H1 (cell line): ENCODE data around the gene PRPF38A. TPM values are rescaled to one million over a fixed set of nuclear protein-coding genes. Genes with fewer than 3 reads are reported as not detected.

Experiments
- CTCF ChIA-PET: fragments of 300-600 bp; sonication (Branson Sonifier 250); formaldehyde crosslinking; loops from one replicate; lab custom pipeline; 2021; ENCODE audit not compliant: partially characterized antibody; lab: Charles Lee
- POLR2A ChIA-PET: fragments of 300-600 bp; sonication (Branson Sonifier 250); formaldehyde crosslinking; loops from one replicate; lab custom pipeline; 2021; ENCODE audit warnings: inconsistent platforms; ENCODE audit not compliant: partially characterized antibody; lab: Charles Lee
- DNase-seq, 2 experiments: peaks; one replicate each; pipeline versions ENCODE4 v3.0.0 to v3.0.0-alpha.2; 2010 to 2022; ENCODE audit warnings: low spot score in 2 of 2, low read depth in 1 of 2, mixed read lengths in 1 of 2
- FAIRE-seq: peaks from 2 replicates; lab custom pipeline; 2011; peaks lifted over from hg19 to GRCh38; lab: Jason Lieb, UNC
- H2AFZ ChIP-seq: 2 replicates; pipeline ENCODE4 v1.8.1; 2012; ENCODE audit warnings: low read length, inconsistent platforms
- H2AK5ac ChIP-seq: 2 replicates; pipeline ENCODE4 v1.6.1; 2013; ENCODE audit warnings: low read depth, low read length
- H2BK120ac ChIP-seq: replicated peaks from 2 replicates; pipeline ENCODE3; 2013; ENCODE audit warnings: low read depth, low read length, inconsistent platforms
- H2BK12ac ChIP-seq: 2 replicates; pipeline ENCODE4 v1.6.1; 2013; ENCODE audit warnings: low read depth, low read length
- H2BK15ac ChIP-seq: 2 replicates; pipeline ENCODE4 v1.6.1; 2013; ENCODE audit warnings: low read length
- H2BK20ac ChIP-seq: 2 replicates; pipeline ENCODE4 v1.6.1; 2013; ENCODE audit warnings: low read length
- H2BK5ac ChIP-seq: 2 replicates; pipeline ENCODE4 v1.6.1; 2013; ENCODE audit warnings: low read depth, low read length
- H3K14ac ChIP-seq: 2 replicates; pipeline ENCODE4 v1.6.1; 2013; ENCODE audit warnings: inconsistent platforms; ENCODE audit not compliant: insufficient read length
- H3K18ac ChIP-seq: 2 replicates; pipeline ENCODE4 v1.6.1; 2013; ENCODE audit warnings: low read length; ENCODE audit errors: extremely low read depth
- H3K23ac ChIP-seq: 2 replicates; pipeline ENCODE4 v1.6.1; 2013; ENCODE audit warnings: inconsistent platforms; ENCODE audit not compliant: insufficient read length
- H3K23me2 ChIP-seq: 2 replicates; pipeline ENCODE4 v1.6.1; 2013; ENCODE audit warnings: low read depth, low read length
- H3K27ac ChIP-seq: 2 replicates; pipeline ENCODE4 v1.6.1; 2011; ENCODE audit warnings: low read depth, low read length, inconsistent platforms
- H3K27me3 ChIP-seq, 4 experiments: replicated peaks in 1 of 4; 1 replicate in 1 of 4; 2 replicates in 3 of 4; pipeline versions ENCODE4 v1.6.1 to v1.8.1; 2011 to 2013; ENCODE audit warnings: low read length in 3 of 4, mild to moderate bottlenecking in 3 of 4, inconsistent platforms in 2 of 4, mixed read lengths in 2 of 4, moderate library complexity in 1 of 4; ENCODE audit not compliant: control insufficient read depth in 3 of 4, insufficient read depth in 3 of 4; ENCODE audit errors: extremely low read depth in 1 of 4
- H3K36me3 ChIP-seq, 4 experiments: 2 replicates each; pipeline versions ENCODE4 v1.6.1 to v1.8.1; 2011 to 2013; ENCODE audit warnings: mild to moderate bottlenecking in 4 of 4, low read length in 3 of 4, moderate library complexity in 2 of 4, control low read depth in 1 of 4, inconsistent platforms in 1 of 4; ENCODE audit not compliant: insufficient read depth in 4 of 4, control insufficient read depth in 2 of 4
- H3K4ac ChIP-seq: replicated peaks from 2 replicates; pipeline ENCODE3; 2013; ENCODE audit warnings: low read length, low read depth, mixed read lengths, inconsistent platforms; ENCODE audit not compliant: insufficient read length
- H3K4me1 ChIP-seq, 4 experiments: replicated peaks in 1 of 4; 1 replicate in 1 of 4; 2 replicates in 3 of 4; pipeline versions ENCODE4 v1.6.1 to v1.8.1; 2011 to 2013; ENCODE audit warnings: low read length in 3 of 4, inconsistent platforms in 2 of 4, mixed read lengths in 1 of 4; ENCODE audit not compliant: insufficient read depth in 4 of 4, control insufficient read depth in 3 of 4
- H3K4me2 ChIP-seq, 2 experiments: 2 replicates each; pipeline versions ENCODE4 v1.6.1 to v1.8.1; 2011 to 2013; ENCODE audit warnings: low read depth in 2 of 2, low read length in 2 of 2, control low read depth in 1 of 2, inconsistent platforms in 1 of 2, mild to moderate bottlenecking in 1 of 2; ENCODE audit not compliant: insufficient read depth in 1 of 2
- H3K4me3 ChIP-seq, 4 experiments: fragments of 200-600, 300-600 bp in 1 of 4; sonication (generic), shearing (Covaris generic), sonication (Bioruptor Twin) in 1 of 4; 2 replicates each; pipeline versions ENCODE4 v1.5.1 to v1.8.1; 2011 to 2016; ENCODE audit warnings: low read length in 4 of 4, low read depth in 3 of 4, control low read depth in 2 of 4, inconsistent platforms in 2 of 4, mild to moderate bottlenecking in 2 of 4, mixed read lengths in 1 of 4, moderate library complexity in 1 of 4; ENCODE audit not compliant: insufficient read depth in 2 of 4; ENCODE audit errors: extremely low read depth in 1 of 4
- H3K56ac ChIP-seq: replicated peaks from 2 replicates; pipeline ENCODE3; 2013; ENCODE audit warnings: low read depth, mild to moderate bottlenecking, mixed read lengths, low read length, inconsistent platforms; ENCODE audit not compliant: insufficient read length
- H3K79me1 ChIP-seq: 2 replicates; pipeline ENCODE4 v1.6.1; 2013; ENCODE audit warnings: low read depth, low read length, control low read depth
- H3K79me2 ChIP-seq, 2 experiments: 2 replicates each; pipeline versions ENCODE4 v1.6.1 to v1.8.1; 2012 to 2013; ENCODE audit warnings: low read length in 2 of 2, mild to moderate bottlenecking in 2 of 2, inconsistent platforms in 1 of 2; ENCODE audit not compliant: insufficient read depth in 2 of 2, control insufficient read depth in 1 of 2
- H3K9ac ChIP-seq, 4 experiments: replicated peaks in 1 of 4; 1 replicate in 1 of 4; 2 replicates in 3 of 4; pipeline versions ENCODE4 v1.6.1 to v1.8.1; 2011 to 2013; ENCODE audit warnings: low read depth in 3 of 4, low read length in 3 of 4, control low read depth in 2 of 4, mild to moderate bottlenecking in 2 of 4, moderate library complexity in 2 of 4, inconsistent platforms in 1 of 4; ENCODE audit errors: extremely low read depth in 1 of 4
- H3K9me3 ChIP-seq, 2 experiments: 2 replicates each; pipeline versions ENCODE4 v1.6.1 to v1.8.1; 2012 to 2013; ENCODE audit warnings: mild to moderate bottlenecking in 2 of 2, moderate library complexity in 2 of 2, control low read depth in 1 of 2, inconsistent platforms in 1 of 2, low read depth in 1 of 2, low read length in 1 of 2, mixed read lengths in 1 of 2; ENCODE audit not compliant: insufficient read depth in 2 of 2
- H4K20me1 ChIP-seq, 2 experiments: replicated peaks in 1 of 2; 2 replicates each; pipeline versions ENCODE3 to v1.8.1; 2011 to 2013; ENCODE audit warnings: inconsistent platforms in 2 of 2, low read length in 2 of 2, mild to moderate bottlenecking in 1 of 2; ENCODE audit not compliant: insufficient read depth in 2 of 2, control insufficient read depth in 1 of 2
- H4K5ac ChIP-seq: 2 replicates; pipeline ENCODE4 v1.6.1; 2013; ENCODE audit warnings: low read length, low read depth, mixed read lengths, inconsistent platforms; ENCODE audit not compliant: insufficient read length
- H4K8ac ChIP-seq: 2 replicates; pipeline ENCODE4 v1.8.0; 2013; ENCODE audit warnings: mild to moderate bottlenecking, moderate library complexity, low read length, inconsistent platforms; ENCODE audit not compliant: insufficient read depth; ENCODE audit errors: extremely low read depth
- H4K91ac ChIP-seq: replicated peaks from 2 replicates; pipeline ENCODE3; 2013; ENCODE audit warnings: low read length, mixed read lengths, inconsistent platforms; ENCODE audit not compliant: insufficient read length
- HDAC6 ChIP-seq: IDR thresholded peaks from one replicate; pipeline ENCODE4 v1.7.1; 2012; ENCODE audit warnings: low read depth, mild to moderate bottlenecking, inconsistent platforms, low read length, moderate library complexity
- WGBS, 2 experiments: shearing (Covaris generic) in 1 of 2; methylation state at CpG; one replicate each; pipeline versions ENCODE4 v1.1.6 to v1.1.7; 2013 to 2015; ENCODE audit warnings: low lambda C conversion rate in 2 of 2, mixed read lengths in 2 of 2, inconsistent platforms in 1 of 2, low coverage in 1 of 2, missing lambda C conversion rate in 1 of 2; ENCODE audit not compliant: insufficient replicate concordance in 2 of 2, insufficient coverage in 1 of 2, insufficient read length in 1 of 2; ENCODE audit errors: extremely low coverage in 1 of 2, missing lambda C conversion rate in 1 of 2; 5-methylcytosine and 5-hydroxymethylcytosine counted together
- polyA plus RNA-seq, 7 experiments: library from polyadenylated mRNA; depleted of rRNA in 3 of 7; stranded (reverse) in 5 of 7; unstranded in 2 of 7; fragments of >200 nt in 5 of 7; fragments of 200-250 nt in 2 of 7; gene quantifications; 1 replicate in 5 of 7; 2 replicates in 1 of 7; 4 replicates in 1 of 7; pipeline versions ENCODE4 v1.2.1 to v1.2.3, GENCODE V29; 2011 to 2013; ENCODE audit warnings: missing spikeins in 2 of 7, mixed read lengths in 2 of 7
- total RNA-seq: library from RNA; stranded (reverse); fragmentation: NEBNext Ultra II Directional; extraction: Animal tissue kit (Norgen Biotek cat#: 25700); gene quantifications from 2 replicates; pipeline ENCODE4 v1.2.1, GENCODE V29; 2021
- TF ChIP-seq, protein P1 (sequence below), 3 experiments: IDR thresholded peaks; 1 replicate in 2 of 3; 2 replicates in 1 of 3; pipeline versions ENCODE4 v1.5.1 to v1.6.1; 2011; ENCODE audit warnings: low read length in 3 of 3, mild to moderate bottlenecking in 3 of 3, inconsistent platforms in 2 of 3, low read depth in 1 of 3, moderate library complexity in 1 of 3; ENCODE audit not compliant: insufficient read depth in 1 of 3; ENCODE audit errors: control extremely low read depth in 1 of 3

Gene PRPF38A
- total and polyA plus RNA-seq, 2 of the 8 experiments (the other 6 are each of a cell fraction or from before 2014, with no cell fraction given), result 25.6 to 76.2 TPM

GRCh38 chr1:52364235-52364839 lies 40.1 kb upstream of the PRPF38A start:
- POLR2A ChIA-PET, result interaction anchor here (3.8 kb wide), 1 partner anchor 13 kb away, joined by 20 read pairs; no protein-coding TSS in a partner anchor
- peak overlapping the region in 2 of 4 experiments; percentile 86 to 92; a peak in 2 of 8 replicates for H3K4me3 ChIP-seq

More at GRCh38 chr1:52364235-52364839, 40.1 kb upstream of the PRPF38A start:
- CTCF ChIA-PET, result interaction anchor here (0.6 to 1.0 kb wide), 3 partner anchors 13 to 16 kb away, joined by 3 to 4 read pairs (median 3); no protein-coding TSS in a partner anchor
- H3K27me3 ChIP-seq, result no peaks in the 10 kb centered on the region
- no peak overlapping the region for H4K91ac ChIP-seq
- TF ChIP-seq HDAC6, result no peak
- TF ChIP-seq, protein P1, sequence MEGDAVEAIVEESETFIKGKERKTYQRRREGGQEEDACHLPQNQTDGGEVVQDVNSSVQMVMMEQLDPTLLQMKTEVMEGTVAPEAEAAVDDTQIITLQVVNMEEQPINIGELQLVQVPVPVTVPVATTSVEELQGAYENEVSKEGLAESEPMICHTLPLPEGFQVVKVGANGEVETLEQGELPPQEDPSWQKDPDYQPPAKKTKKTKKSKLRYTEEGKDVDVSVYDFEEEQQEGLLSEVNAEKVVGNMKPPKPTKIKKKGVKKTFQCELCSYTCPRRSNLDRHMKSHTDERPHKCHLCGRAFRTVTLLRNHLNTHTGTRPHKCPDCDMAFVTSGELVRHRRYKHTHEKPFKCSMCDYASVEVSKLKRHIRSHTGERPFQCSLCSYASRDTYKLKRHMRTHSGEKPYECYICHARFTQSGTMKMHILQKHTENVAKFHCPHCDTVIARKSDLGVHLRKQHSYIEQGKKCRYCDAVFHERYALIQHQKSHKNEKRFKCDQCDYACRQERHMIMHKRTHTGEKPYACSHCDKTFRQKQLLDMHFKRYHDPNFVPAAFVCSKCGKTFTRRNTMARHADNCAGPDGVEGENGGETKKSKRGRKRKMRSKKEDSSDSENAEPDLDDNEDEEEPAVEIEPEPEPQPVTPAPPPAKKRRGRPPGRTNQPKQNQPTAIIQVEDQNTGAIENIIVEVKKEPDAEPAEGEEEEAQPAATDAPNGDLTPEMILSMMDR (IDR thresholded peaks at IDR 0.05; ENCODE audit: control extremely low read depth in 1 of 3, insufficient read depth in 1 of 3, low read depth in 1 of 3, low read length in 3 of 3), result peak; percentile 9 to 40 (median 11); a peak in 2 of 4 replicates
- no peak overlapping the region for H2AFZ ChIP-seq
- peaks cover 0 to 9% (median 5%) of the 10 kb centered on the region in 4 experiments for H3K4me1 ChIP-seq
- H3K9ac ChIP-seq, result no peak overlapping the region
- peaks cover 7 to 30% (median 19%) of the 10 kb centered on the region in 4 experiments; a peak in 6 of 8 replicates for H3K36me3 ChIP-seq
- H3K14ac ChIP-seq, result no peak overlapping the region
- peaks cover 12% of the 10 kb centered on the region for H3K23me2 ChIP-seq
- H2BK12ac ChIP-seq, result no peak overlapping the region
- peaks cover 9% of the 10 kb centered on the region; the same call in 1 of the 2 replicates for H3K79me1 ChIP-seq
- no peak overlapping the region for H2AK5ac ChIP-seq
- no peak overlapping the region for H3K18ac ChIP-seq
- no peak overlapping the region for H2BK15ac ChIP-seq
- FAIRE-seq (no peak), DNase-seq (no peak)
- no peaks in the 10 kb centered on the region for H3K9me3 ChIP-seq
- H4K5ac ChIP-seq, result no peak overlapping the region
- H2BK120ac ChIP-seq, result no peak overlapping the region
- H2BK20ac ChIP-seq, result no peak overlapping the region
- H3K79me2 ChIP-seq, result peaks cover 0 to 5% of the 10 kb centered on the region in 2 experiments; a peak in 1 of 4 replicates
- H3K4ac ChIP-seq, result no peak overlapping the region
- H4K20me1 ChIP-seq, result peaks cover 3 to 9% of the 10 kb centered on the region in 2 experiments
- no peak overlapping the region for H3K23ac ChIP-seq
- no peak overlapping the region for H3K27ac ChIP-seq
- H4K8ac ChIP-seq, result no peak overlapping the region
- no peak overlapping the region for H3K56ac ChIP-seq
- no peak overlapping the region for H2BK5ac ChIP-seq
- peak overlapping the region; percentile 86 to 99; a peak in 3 of 4 replicates for H3K4me2 ChIP-seq
- 86% methylated on average over 5 of the region's 5 CpGs; no CpG with 5 or more reads in 1 of the 2 experiments for WGBS, 2 experiments
